Neural cell (in vitro differentiated cells): ENCODE measurements around the gene NUBP1. TPM values are rescaled to one million over a fixed set of nuclear protein-coding genes. Genes with fewer than 3 reads are reported as not detected.

ENCODE experiments used
- H2AFZ ChIP-seq: fragments of 200-600, 300-800 bp; sonication (generic), shearing (Covaris generic); 2 replicates; pipeline ENCODE4 v1.6.0; 2014; ENCODE audit warnings: low read depth, mild to moderate bottlenecking, antibody characterized with exemption, low read length, moderate library complexity
- H3F3A ChIP-seq: fragments of 200-600 bp; shearing (Covaris generic); 2 replicates; pipeline ENCODE4 v1.6.1; 2016; ENCODE audit warnings: mild to moderate bottlenecking, moderate library complexity, mixed read lengths, antibody characterized with exemption, low read length; ENCODE audit not compliant: insufficient read depth, poor library complexity, severe bottlenecking
- H3K27ac ChIP-seq: fragments of 200-600, 300-800 bp; sonication (generic), shearing (Covaris generic); 2 replicates; pipeline ENCODE4 v1.5.1; 2014; ENCODE audit warnings: mild to moderate bottlenecking, low read length, moderate library complexity
- H3K27me3 ChIP-seq: fragments of 300-800, 200-600 bp; sonication (generic), shearing (Covaris generic); 2 replicates; pipeline ENCODE4 v1.6.0; 2014; ENCODE audit warnings: mild to moderate bottlenecking, low read depth, low read length, moderate library complexity; ENCODE audit not compliant: insufficient read depth
- H3K36me3 ChIP-seq: fragments of 300-800, 200-600 bp; sonication (generic), shearing (Covaris generic); 2 replicates; pipeline ENCODE4 v1.5.1; 2014; ENCODE audit warnings: mild to moderate bottlenecking, antibody characterized with exemption, low read length, moderate library complexity; ENCODE audit not compliant: insufficient read depth
- H3K4me2 ChIP-seq: fragments of 300-800, 200-600 bp; sonication (generic), shearing (Covaris generic); 2 replicates; pipeline ENCODE4 v1.6.0; 2014; ENCODE audit warnings: mild to moderate bottlenecking, low read length
- H3K4me3 ChIP-seq: fragments of 300-800, 200-600 bp; sonication (generic), shearing (Covaris generic); 2 replicates; pipeline ENCODE4 v1.5.1; 2014; ENCODE audit warnings: mild to moderate bottlenecking, low read length, moderate library complexity
- H3K79me2 ChIP-seq: fragments of 200-600 bp; shearing (Covaris generic); replicated peaks from 2 replicates; pipeline ENCODE4 v1.6.0; 2014; ENCODE audit warnings: mild to moderate bottlenecking, low read length, moderate library complexity; ENCODE audit not compliant: insufficient read depth
- H3K9ac ChIP-seq: fragments of 300-800, 200-600 bp; sonication (generic), shearing (Covaris generic); 2 replicates; pipeline ENCODE4 v1.6.1; 2016; ENCODE audit warnings: mild to moderate bottlenecking, low read length, mixed read lengths
- H3K9me2 ChIP-seq: fragments of 200-600 bp; shearing (Covaris generic); 2 replicates; pipeline ENCODE4 v1.6.1; 2016; ENCODE audit warnings: mild to moderate bottlenecking, low read length, mixed read lengths; ENCODE audit not compliant: insufficient read depth
- H3K9me3 ChIP-seq: fragments of 200-600, 300-800 bp; sonication (generic), shearing (Covaris generic); 2 replicates; pipeline ENCODE4 v1.6.1; 2016; ENCODE audit warnings: mild to moderate bottlenecking, mixed run types, low read length, moderate library complexity, mixed read lengths
- H4K20me1 ChIP-seq: fragments of 200-600 bp; shearing (Covaris generic); 2 replicates; pipeline ENCODE4 v1.6.1; 2016; ENCODE audit warnings: mild to moderate bottlenecking, mixed run types; ENCODE audit not compliant: insufficient read depth
- EP300 ChIP-seq: fragments of 450-650 bp; conservative IDR thresholded peaks from 2 replicates; pipeline ENCODE4 v1.6.1; 2014; ENCODE audit warnings: antibody characterized with exemption, mild to moderate bottlenecking, moderate library complexity; ENCODE audit not compliant: poor library complexity, severe bottlenecking
- EZH2 ChIP-seq: fragments of 200-600, 300-800 bp; shearing (Covaris generic), sonication (generic); IDR thresholded peaks from 2 replicates; pipeline ENCODE4 v1.6.1; 2014; ENCODE audit warnings: antibody characterized with exemption, low read length, borderline replicate concordance, mild to moderate bottlenecking; ENCODE audit not compliant: insufficient read depth, poor library complexity, severe bottlenecking
- MXI1 ChIP-seq: fragments of 450-650 bp; conservative IDR thresholded peaks from 2 replicates; pipeline ENCODE4 v1.6.1; 2014; ENCODE audit warnings: antibody characterized with exemption, mild to moderate bottlenecking; ENCODE audit not compliant: poor library complexity, severe bottlenecking
- POLR2AphosphoS5 ChIP-seq: IDR thresholded peaks from 2 replicates; pipeline ENCODE4 v1.6.1; 2012
- RAD21 ChIP-seq: fragments of 450-650 bp; conservative IDR thresholded peaks from 2 replicates; pipeline ENCODE4 v1.6.1; 2014; ENCODE audit warnings: antibody characterized with exemption, mild to moderate bottlenecking, moderate library complexity
- SMC3 ChIP-seq: fragments of 450-650 bp; conservative IDR thresholded peaks from 2 replicates; pipeline ENCODE4 v1.6.1; 2014; ENCODE audit warnings: antibody characterized with exemption, mild to moderate bottlenecking, moderate library complexity; ENCODE audit not compliant: poor library complexity
- TAF1 ChIP-seq: IDR thresholded peaks from 2 replicates; pipeline ENCODE4 v1.6.1; 2012; ENCODE audit warnings: low read depth
- polyA plus RNA-seq: library from polyadenylated mRNA; depleted of rRNA; stranded (reverse); fragments of >200 nt; gene quantifications from 2 replicates; pipeline ENCODE4 v1.2.3, GENCODE V29; 2014
- TF ChIP-seq, protein P1 (sequence below): IDR thresholded peaks from 2 replicates; pipeline ENCODE4 v1.6.1; 2012; ENCODE audit warnings: borderline replicate concordance
- TF ChIP-seq, protein P2 (sequence below): fragments of 450-650 bp; IDR thresholded peaks from 2 replicates; pipeline ENCODE4 v1.5.1; 2014; ENCODE audit warnings: antibody characterized with exemption, mild to moderate bottlenecking, moderate library complexity; ENCODE audit not compliant: poor library complexity, severe bottlenecking

NUBP1 gene
- polyA plus RNA-seq, 1 donor from 2014 or later, result 19.7 TPM

DNA sequence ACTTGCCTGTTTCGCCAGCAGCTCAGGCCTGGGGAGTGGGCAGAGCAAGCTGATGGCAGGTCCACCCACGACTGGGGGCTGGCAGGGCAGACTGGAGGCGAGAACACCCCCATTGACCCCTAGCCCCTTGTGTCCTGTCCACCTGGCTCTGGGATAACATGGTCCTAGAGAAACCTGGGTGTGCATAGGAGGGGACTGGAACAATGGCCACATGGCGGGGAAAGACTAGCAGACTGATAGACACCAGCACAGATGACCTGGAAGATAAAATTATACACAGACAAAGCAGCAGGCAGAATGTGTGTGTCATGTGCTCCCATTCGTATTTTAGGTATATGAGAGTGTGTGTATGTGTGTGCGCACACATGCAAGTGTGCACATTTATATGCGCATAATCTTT, 23.5 kb downstream of the NUBP1 start:
- Histone ChIP-seq H3K79me2 (no peaks in the 10 kb centered on the region), H2AFZ (no peak overlapping the region), H3K9me2 (no peaks in the 10 kb centered on the region), H3F3A (no peaks in the 10 kb centered on the region), H3K27ac (no peak overlapping the region), H3K9ac (no peak overlapping the region), H4K20me1 (no peaks in the 10 kb centered on the region), H3K4me2 (no peak overlapping the region), H3K27me3 (no peaks in the 10 kb centered on the region), H3K36me3 (peaks cover 5% of the 10 kb centered on the region), H3K9me3 (no peaks in the 10 kb centered on the region), H3K4me3 (no peak overlapping the region)
- TF ChIP-seq EZH2 (no peak), RAD21 (no peak), POLR2AphosphoS5 (no peak), EP300 (no peak), TAF1 (no peak), SMC3 (no peak)
- TF ChIP-seq, protein P1, sequence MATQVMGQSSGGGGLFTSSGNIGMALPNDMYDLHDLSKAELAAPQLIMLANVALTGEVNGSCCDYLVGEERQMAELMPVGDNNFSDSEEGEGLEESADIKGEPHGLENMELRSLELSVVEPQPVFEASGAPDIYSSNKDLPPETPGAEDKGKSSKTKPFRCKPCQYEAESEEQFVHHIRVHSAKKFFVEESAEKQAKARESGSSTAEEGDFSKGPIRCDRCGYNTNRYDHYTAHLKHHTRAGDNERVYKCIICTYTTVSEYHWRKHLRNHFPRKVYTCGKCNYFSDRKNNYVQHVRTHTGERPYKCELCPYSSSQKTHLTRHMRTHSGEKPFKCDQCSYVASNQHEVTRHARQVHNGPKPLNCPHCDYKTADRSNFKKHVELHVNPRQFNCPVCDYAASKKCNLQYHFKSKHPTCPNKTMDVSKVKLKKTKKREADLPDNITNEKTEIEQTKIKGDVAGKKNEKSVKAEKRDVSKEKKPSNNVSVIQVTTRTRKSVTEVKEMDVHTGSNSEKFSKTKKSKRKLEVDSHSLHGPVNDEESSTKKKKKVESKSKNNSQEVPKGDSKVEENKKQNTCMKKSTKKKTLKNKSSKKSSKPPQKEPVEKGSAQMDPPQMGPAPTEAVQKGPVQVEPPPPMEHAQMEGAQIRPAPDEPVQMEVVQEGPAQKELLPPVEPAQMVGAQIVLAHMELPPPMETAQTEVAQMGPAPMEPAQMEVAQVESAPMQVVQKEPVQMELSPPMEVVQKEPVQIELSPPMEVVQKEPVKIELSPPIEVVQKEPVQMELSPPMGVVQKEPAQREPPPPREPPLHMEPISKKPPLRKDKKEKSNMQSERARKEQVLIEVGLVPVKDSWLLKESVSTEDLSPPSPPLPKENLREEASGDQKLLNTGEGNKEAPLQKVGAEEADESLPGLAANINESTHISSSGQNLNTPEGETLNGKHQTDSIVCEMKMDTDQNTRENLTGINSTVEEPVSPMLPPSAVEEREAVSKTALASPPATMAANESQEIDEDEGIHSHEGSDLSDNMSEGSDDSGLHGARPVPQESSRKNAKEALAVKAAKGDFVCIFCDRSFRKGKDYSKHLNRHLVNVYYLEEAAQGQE, result no peak
- TF ChIP-seq, protein P2, sequence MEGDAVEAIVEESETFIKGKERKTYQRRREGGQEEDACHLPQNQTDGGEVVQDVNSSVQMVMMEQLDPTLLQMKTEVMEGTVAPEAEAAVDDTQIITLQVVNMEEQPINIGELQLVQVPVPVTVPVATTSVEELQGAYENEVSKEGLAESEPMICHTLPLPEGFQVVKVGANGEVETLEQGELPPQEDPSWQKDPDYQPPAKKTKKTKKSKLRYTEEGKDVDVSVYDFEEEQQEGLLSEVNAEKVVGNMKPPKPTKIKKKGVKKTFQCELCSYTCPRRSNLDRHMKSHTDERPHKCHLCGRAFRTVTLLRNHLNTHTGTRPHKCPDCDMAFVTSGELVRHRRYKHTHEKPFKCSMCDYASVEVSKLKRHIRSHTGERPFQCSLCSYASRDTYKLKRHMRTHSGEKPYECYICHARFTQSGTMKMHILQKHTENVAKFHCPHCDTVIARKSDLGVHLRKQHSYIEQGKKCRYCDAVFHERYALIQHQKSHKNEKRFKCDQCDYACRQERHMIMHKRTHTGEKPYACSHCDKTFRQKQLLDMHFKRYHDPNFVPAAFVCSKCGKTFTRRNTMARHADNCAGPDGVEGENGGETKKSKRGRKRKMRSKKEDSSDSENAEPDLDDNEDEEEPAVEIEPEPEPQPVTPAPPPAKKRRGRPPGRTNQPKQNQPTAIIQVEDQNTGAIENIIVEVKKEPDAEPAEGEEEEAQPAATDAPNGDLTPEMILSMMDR, result no peak

DNA sequence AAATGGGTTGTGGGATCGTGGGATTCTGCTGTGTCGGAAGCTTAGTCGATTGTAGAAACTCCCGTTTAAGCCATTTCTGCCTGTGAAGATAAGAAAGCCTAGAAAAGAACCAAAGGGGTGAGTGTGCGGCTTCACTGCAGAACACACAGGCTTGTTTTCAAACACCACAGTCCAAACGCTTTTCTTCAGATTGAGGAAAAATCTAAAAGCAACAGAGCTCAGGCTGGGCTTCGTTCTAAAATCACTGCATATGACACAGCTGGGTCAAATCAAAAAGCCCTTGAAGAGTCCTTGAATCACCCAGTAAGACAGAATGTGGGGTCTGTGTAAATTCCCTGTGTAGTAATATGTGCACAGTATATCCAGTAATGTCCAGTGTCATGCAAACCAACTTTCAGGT, 25.7 kb downstream of the NUBP1 start:
- no peak overlapping the region for H3K4me3 ChIP-seq
- H3F3A ChIP-seq, result no peaks in the 10 kb centered on the region
- no peaks in the 10 kb centered on the region for H3K79me2 ChIP-seq
- no peak overlapping the region for H2AFZ ChIP-seq
- no peaks in the 10 kb centered on the region for H3K27me3 ChIP-seq
- no peaks in the 10 kb centered on the region for H3K36me3 ChIP-seq
- H3K9ac ChIP-seq, result no peak overlapping the region
- no peak overlapping the region for H3K4me2 ChIP-seq
- H3K27ac ChIP-seq, result no peak overlapping the region
- H3K9me3 ChIP-seq, result no peaks in the 10 kb centered on the region
- no peaks in the 10 kb centered on the region for H3K9me2 ChIP-seq
- H4K20me1 ChIP-seq, result no peaks in the 10 kb centered on the region
- TF ChIP-seq, protein P1, result no peak
- TF ChIP-seq MXI1, result no peak
- no peak for TF ChIP-seq RAD21
- TF ChIP-seq EP300, result no peak
- no peak for TF ChIP-seq POLR2AphosphoS5
- no peak for TF ChIP-seq TAF1
- TF ChIP-seq SMC3, result no peak
- TF ChIP-seq, protein P2, result no peak
